ENCODE results near the gene CDH13. TPM values are rescaled to one million over a fixed set of nuclear protein-coding genes. Genes with fewer than 3 reads are reported as not detected.

The CDH13 gene
- total and polyA plus RNA-seq, 2 experiments from 2014 or later, result 1.6 to 4.4 TPM

GRCh38 chr16:83723244-83723643 is 1096.5 kb downstream of the CDH13 start:
- Histone ChIP-seq H3K4me2 (no peak overlapping the region), H3K79me2 (replicated peaks; ENCODE audit: insufficient read depth) (no peaks in the 10 kb centered on the region), H3K9me2 (ENCODE audit: insufficient read depth) (no peaks in the 10 kb centered on the region; the same call in 1 of the 2 replicates), H3K27me3 (ENCODE audit: insufficient read depth) (no peaks in the 10 kb centered on the region), H3K36me3 (ENCODE audit: insufficient read depth) (no peaks in the 10 kb centered on the region), H3K27ac (ENCODE audit: low read depth) (no peak overlapping the region), H3K4me3 (no peak overlapping the region), H3K4me1 (ENCODE audit: insufficient read depth) (peaks cover 5% of the 10 kb centered on the region; the same call in 1 of the 2 replicates), H2AFZ (no peak overlapping the region), H4K20me1 (replicated peaks; ENCODE audit: insufficient read depth) (no peaks in the 10 kb centered on the region), H3F3A (replicated peaks; ENCODE audit: low read depth) (no peaks in the 10 kb centered on the region)
- no peaks in the 10 kb centered on the region for H3K9me3 Mint-ChIP-seq
- no peak for DNase-seq (ENCODE audit: low spot score)
- no peak for ATAC-seq
- peaks cover 12% of the 10 kb centered on the region for H3K27me3 Mint-ChIP-seq (ENCODE audit: insufficient read depth, low read depth, poor library complexity)
- H3K36me3 Mint-ChIP-seq (ENCODE audit: low read depth), result no peaks in the 10 kb centered on the region
- no peak overlapping the region for H3K4me3 Mint-ChIP-seq
- H3K4me1 Mint-ChIP-seq, result peaks cover 2% of the 10 kb centered on the region; the same call in 1 of the 3 replicates
- TF ChIP-seq CTCF (conservative IDR thresholded peaks at IDR 0.05; ENCODE audit: low read depth in 2 of 2) (no peak), EZH2 (IDR thresholded peaks at IDR 0.05; ENCODE audit: low read depth, unreplicated experiment) (no peak), ZNF114 (CRISPR knock-in tag; IDR thresholded peaks at IDR 0.05) (no peak), CREB1 (CRISPR knock-in tag; IDR thresholded peaks at IDR 0.05; ENCODE audit: low read depth) (no peak), JUNB (IDR thresholded peaks at IDR 0.05; ENCODE audit: unreplicated experiment) (no peak), STAT1 (IDR thresholded peaks at IDR 0.05; ENCODE audit: unreplicated experiment) (no peak), EZH2phosphoT487 (IDR thresholded peaks at IDR 0.05; ENCODE audit: unreplicated experiment) (no peak), ZNF331 (CRISPR knock-in tag; IDR thresholded peaks at IDR 0.05; ENCODE audit: low read depth) (no peak), REST (IDR thresholded peaks at IDR 0.05; ENCODE audit: unreplicated experiment) (no peak), NANOG (IDR thresholded peaks at IDR 0.05; ENCODE audit: borderline replicate concordance) (no peak), POLR2AphosphoS5 (IDR thresholded peaks at IDR 0.05; ENCODE audit: low read depth) (no peak)
- TF ChIP-seq, protein P1, sequence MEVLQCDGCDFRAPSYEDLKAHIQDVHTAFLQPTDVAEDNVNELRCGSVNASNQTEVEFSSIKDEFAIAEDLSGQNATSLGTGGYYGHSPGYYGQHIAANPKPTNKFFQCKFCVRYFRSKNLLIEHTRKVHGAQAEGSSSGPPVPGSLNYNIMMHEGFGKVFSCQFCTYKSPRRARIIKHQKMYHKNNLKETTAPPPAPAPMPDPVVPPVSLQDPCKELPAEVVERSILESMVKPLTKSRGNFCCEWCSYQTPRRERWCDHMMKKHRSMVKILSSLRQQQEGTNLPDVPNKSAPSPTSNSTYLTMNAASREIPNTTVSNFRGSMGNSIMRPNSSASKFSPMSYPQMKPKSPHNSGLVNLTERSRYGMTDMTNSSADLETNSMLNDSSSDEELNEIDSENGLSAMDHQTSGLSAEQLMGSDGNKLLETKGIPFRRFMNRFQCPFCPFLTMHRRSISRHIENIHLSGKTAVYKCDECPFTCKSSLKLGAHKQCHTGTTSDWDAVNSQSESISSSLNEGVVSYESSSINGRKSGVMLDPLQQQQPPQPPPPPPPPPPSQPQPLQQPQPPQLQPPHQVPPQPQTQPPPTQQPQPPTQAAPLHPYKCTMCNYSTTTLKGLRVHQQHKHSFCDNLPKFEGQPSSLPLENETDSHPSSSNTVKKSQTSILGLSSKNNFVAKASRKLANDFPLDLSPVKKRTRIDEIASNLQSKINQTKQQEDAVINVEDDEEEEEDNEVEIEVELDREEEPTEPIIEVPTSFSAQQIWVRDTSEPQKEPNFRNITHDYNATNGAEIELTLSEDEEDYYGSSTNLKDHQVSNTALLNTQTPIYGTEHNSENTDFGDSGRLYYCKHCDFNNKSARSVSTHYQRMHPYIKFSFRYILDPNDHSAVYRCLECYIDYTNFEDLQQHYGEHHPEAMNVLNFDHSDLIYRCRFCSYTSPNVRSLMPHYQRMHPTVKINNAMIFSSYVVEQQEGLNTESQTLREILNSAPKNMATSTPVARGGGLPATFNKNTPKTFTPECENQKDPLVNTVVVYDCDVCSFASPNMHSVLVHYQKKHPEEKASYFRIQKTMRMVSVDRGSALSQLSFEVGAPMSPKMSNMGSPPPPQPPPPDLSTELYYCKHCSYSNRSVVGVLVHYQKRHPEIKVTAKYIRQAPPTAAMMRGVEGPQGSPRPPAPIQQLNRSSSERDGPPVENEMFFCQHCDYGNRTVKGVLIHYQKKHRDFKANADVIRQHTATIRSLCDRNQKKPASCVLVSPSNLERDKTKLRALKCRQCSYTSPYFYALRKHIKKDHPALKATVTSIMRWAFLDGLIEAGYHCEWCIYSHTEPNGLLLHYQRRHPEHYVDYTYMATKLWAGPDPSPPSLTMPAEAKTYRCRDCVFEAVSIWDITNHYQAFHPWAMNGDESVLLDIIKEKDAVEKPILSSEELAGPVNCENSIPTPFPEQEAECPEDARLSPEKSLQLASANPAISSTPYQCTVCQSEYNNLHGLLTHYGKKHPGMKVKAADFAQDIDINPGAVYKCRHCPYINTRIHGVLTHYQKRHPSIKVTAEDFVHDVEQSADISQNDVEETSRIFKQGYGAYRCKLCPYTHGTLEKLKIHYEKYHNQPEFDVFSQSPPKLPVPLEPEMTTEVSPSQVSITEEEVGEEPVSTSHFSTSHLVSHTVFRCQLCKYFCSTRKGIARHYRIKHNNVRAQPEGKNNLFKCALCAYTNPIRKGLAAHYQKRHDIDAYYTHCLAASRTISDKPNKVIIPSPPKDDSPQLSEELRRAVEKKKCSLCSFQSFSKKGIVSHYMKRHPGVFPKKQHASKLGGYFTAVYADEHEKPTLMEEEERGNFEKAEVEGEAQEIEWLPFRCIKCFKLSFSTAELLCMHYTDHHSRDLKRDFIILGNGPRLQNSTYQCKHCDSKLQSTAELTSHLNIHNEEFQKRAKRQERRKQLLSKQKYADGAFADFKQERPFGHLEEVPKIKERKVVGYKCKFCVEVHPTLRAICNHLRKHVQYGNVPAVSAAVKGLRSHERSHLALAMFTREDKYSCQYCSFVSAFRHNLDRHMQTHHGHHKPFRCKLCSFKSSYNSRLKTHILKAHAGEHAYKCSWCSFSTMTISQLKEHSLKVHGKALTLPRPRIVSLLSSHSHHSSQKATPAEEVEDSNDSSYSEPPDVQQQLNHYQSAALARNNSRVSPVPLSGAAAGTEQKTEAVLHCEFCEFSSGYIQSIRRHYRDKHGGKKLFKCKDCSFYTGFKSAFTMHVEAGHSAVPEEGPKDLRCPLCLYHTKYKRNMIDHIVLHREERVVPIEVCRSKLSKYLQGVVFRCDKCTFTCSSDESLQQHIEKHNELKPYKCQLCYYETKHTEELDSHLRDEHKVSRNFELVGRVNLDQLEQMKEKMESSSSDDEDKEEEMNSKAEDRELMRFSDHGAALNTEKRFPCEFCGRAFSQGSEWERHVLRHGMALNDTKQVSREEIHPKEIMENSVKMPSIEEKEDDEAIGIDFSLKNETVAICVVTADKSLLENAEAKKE (CRISPR knock-in tag; IDR thresholded peaks at IDR 0.05), result no peak
- TF ChIP-seq, protein P2, sequence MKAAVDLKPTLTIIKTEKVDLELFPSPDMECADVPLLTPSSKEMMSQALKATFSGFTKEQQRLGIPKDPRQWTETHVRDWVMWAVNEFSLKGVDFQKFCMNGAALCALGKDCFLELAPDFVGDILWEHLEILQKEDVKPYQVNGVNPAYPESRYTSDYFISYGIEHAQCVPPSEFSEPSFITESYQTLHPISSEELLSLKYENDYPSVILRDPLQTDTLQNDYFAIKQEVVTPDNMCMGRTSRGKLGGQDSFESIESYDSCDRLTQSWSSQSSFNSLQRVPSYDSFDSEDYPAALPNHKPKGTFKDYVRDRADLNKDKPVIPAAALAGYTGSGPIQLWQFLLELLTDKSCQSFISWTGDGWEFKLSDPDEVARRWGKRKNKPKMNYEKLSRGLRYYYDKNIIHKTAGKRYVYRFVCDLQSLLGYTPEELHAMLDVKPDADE (IDR thresholded peaks at IDR 0.05), result no peak
- no peak overlapping the region for H3K27ac Mint-ChIP-seq

Data from GM23338 (cell line).